ENCODE results near the gene USP37. TPM values are rescaled to one million over a fixed set of nuclear protein-coding genes. Genes with fewer than 3 reads are reported as not detected.

The USP37 gene
- total RNA-seq, 1 donor from 2014 or later = 23.3 TPM

- no peak for TF ChIP-seq CTCF (IDR thresholded peaks at IDR 0.05)
- TF ChIP-seq POLR2A (IDR thresholded peaks at IDR 0.05) = no peak
- no peak for TF ChIP-seq POLR2AphosphoS5 (IDR thresholded peaks at IDR 0.05; ENCODE audit: insufficient read depth in 1 of 2, low read depth in 1 of 2)
- no peak for DNase-seq (ENCODE audit: extremely low spot score in 2 of 2)
- intact Hi-C loops (cut with DNase I) = no loop called here
- H3K27me3 ChIP-seq = no peaks in the 10 kb centered on the region
- no peak overlapping the region for H3K27ac ChIP-seq
- no peaks in the 10 kb centered on the region for H3K9me3 ChIP-seq
- no peak overlapping the region for H3K4me3 ChIP-seq
- H3K4me1 ChIP-seq = no peaks in the 10 kb centered on the region
- H3K36me3 ChIP-seq = peaks cover 0 to 32% of the 10 kb centered on the region in 2 donors
Measured at GRCh38 chr2:218474527-218474926, 93.6 kb downstream of the USP37 start.

- Histone ChIP-seq H3K36me3 (peaks cover 0 to 27% of the 10 kb centered on the region in 2 donors), H3K9me3 (no peaks in the 10 kb centered on the region), H3K27ac (no peak overlapping the region), H3K27me3 (no peaks in the 10 kb centered on the region), H3K4me1 (no peaks in the 10 kb centered on the region), H3K4me3 (no peak overlapping the region)
- intact Hi-C loops (cut with DNase I) = no loop called here
- TF ChIP-seq POLR2A (IDR thresholded peaks at IDR 0.05) (no peak), CTCF (IDR thresholded peaks at IDR 0.05) (no peak), POLR2AphosphoS5 (IDR thresholded peaks at IDR 0.05; ENCODE audit: insufficient read depth in 1 of 2, low read depth in 1 of 2) (no peak)
- DNase-seq (ENCODE audit: extremely low spot score in 2 of 2) = no peak
Measured at GRCh38 chr2:218472988-218473387, 95.2 kb downstream of the USP37 start.

- Histone ChIP-seq H3K4me1 (no peaks in the 10 kb centered on the region), H3K9me3 (no peaks in the 10 kb centered on the region), H3K36me3 (peaks cover 0 to 27% of the 10 kb centered on the region in 2 donors), H3K27me3 (no peaks in the 10 kb centered on the region), H3K4me3 (no peak overlapping the region), H3K27ac (no peak overlapping the region)
- DNase-seq (ENCODE audit: extremely low spot score in 2 of 2) = no peak
- TF ChIP-seq CTCF (IDR thresholded peaks at IDR 0.05) (no peak), POLR2AphosphoS5 (IDR thresholded peaks at IDR 0.05; ENCODE audit: insufficient read depth in 1 of 2, low read depth in 1 of 2) (no peak), POLR2A (IDR thresholded peaks at IDR 0.05) (no peak)
- intact Hi-C loops (cut with DNase I) = loop anchor here (2.0 kb wide), 1 partner anchor 69 kb away; no protein-coding TSS in a partner anchor
Measured at GRCh38 chr2:218471982-218472381, 96.2 kb downstream of the USP37 start.

- DNase-seq (ENCODE audit: extremely low spot score in 2 of 2) = no peak
- TF ChIP-seq POLR2A (IDR thresholded peaks at IDR 0.05) (no peak), POLR2AphosphoS5 (IDR thresholded peaks at IDR 0.05; ENCODE audit: insufficient read depth in 1 of 2, low read depth in 1 of 2) (no peak), CTCF (IDR thresholded peaks at IDR 0.05) (no peak)
- Histone ChIP-seq H3K4me1 (no peaks in the 10 kb centered on the region), H3K4me3 (no peak overlapping the region), H3K9me3 (no peaks in the 10 kb centered on the region), H3K36me3 (peaks cover 0 to 22% of the 10 kb centered on the region in 2 donors), H3K27ac (no peak overlapping the region), H3K27me3 (no peaks in the 10 kb centered on the region)
- intact Hi-C loops (cut with DNase I) = loop anchor here (2.0 kb wide), 1 partner anchor 68 kb away; no protein-coding TSS in a partner anchor
Measured at GRCh38 chr2:218471036-218471435, 97.1 kb downstream of the USP37 start.

GRCh38 chr2:218470448-218470847, 97.7 kb downstream of the USP37 start:
- Histone ChIP-seq H3K4me3 (no peak overlapping the region), H3K27me3 (no peaks in the 10 kb centered on the region), H3K4me1 (no peaks in the 10 kb centered on the region), H3K27ac (no peak overlapping the region), H3K36me3 (peaks cover 0 to 17% of the 10 kb centered on the region in 2 donors), H3K9me3 (no peaks in the 10 kb centered on the region)
- intact Hi-C loops (cut with DNase I) = loop anchor here (2.0 kb wide), 1 partner anchor 68 kb away; no protein-coding TSS in a partner anchor
- TF ChIP-seq POLR2AphosphoS5 (IDR thresholded peaks at IDR 0.05; ENCODE audit: insufficient read depth in 1 of 2, low read depth in 1 of 2) = no peak
- no peak for TF ChIP-seq CTCF (IDR thresholded peaks at IDR 0.05)
- no peak for TF ChIP-seq POLR2A (IDR thresholded peaks at IDR 0.05)
- DNase-seq (ENCODE audit: extremely low spot score in 2 of 2) = no peak

Data from vagina (tissue), 2 donors.